Subcutaneous adipose tissue (tissue), 4 donors: ENCODE results near the gene BDP1. TPM values are rescaled to one million over a fixed set of nuclear protein-coding genes. Genes with fewer than 3 reads are reported as not detected.

Experiments
- CTCF ChIP-seq: fragments of 450-650 bp; IDR thresholded peaks from one replicate; pipeline ENCODE4 v1.5.1; 2016; ENCODE audit warnings: low read depth, mild to moderate bottlenecking, control low read depth, antibody characterized with exemption, moderate library complexity
- total RNA-seq, 4 donors: library from RNA; depleted of rRNA; stranded (reverse); fragments of >200 nt; gene quantifications; one replicate each; pipeline ENCODE4 v1.1.0, GENCODE V29; 2016

The BDP1 gene
- total RNA-seq, 4 donors from 2014 or later = 30.3 to 46.3 (median 34.9) TPM

GRCh38 chr5:71586941-71587765 is 131.7 kb downstream of the BDP1 start, which contains the start of gene MCCC2:
Gene MCCC2, plus strand, starts transcription at chr5:71587340. Its CDS starts 86 bp downstream, at chr5:71587426.
- no peak for TF ChIP-seq CTCF

GRCh38 chr5:71587766-71588532 is 132.5 kb downstream of the BDP1 start:
- TF ChIP-seq CTCF = no peak

GRCh38 chr5:71588533-71588885 is 133.1 kb downstream of the BDP1 start:
- TF ChIP-seq CTCF = no peak

- TF ChIP-seq CTCF = no peak
Measured at GRCh38 chr5:71589903-71590302, 134.5 kb downstream of the BDP1 start.

GRCh38 chr5:71591100-71591499 is 135.6 kb downstream of the BDP1 start:
- TF ChIP-seq CTCF = no peak

- no peak for TF ChIP-seq CTCF
Measured at GRCh38 chr5:71596169-71596568, 140.7 kb downstream of the BDP1 start.

- no peak for TF ChIP-seq CTCF
Measured at GRCh38 chr5:71597001-71597400, 141.6 kb downstream of the BDP1 start.
